HUES6 (cell line): ENCODE data around the gene VGF.
"Not testable (repeated sequence)": the region's sequence is repeated elsewhere in the genome, so short reads cannot be mapped to it uniquely, and the experiment has no call there.

ENCODE experiments used
- H3K27ac ChIP-seq: 2 replicates; pipeline ENCODE4 v1.7.0; 2013; ENCODE audit warnings: low read depth, mild to moderate bottlenecking, low read length, inconsistent platforms
- H3K27me3 ChIP-seq: 2 replicates; pipeline ENCODE4 v1.6.1; 2013; ENCODE audit warnings: low read length; ENCODE audit not compliant: control insufficient read depth, insufficient read depth
- H3K36me3 ChIP-seq: 2 replicates; pipeline ENCODE4 v1.6.1; 2013; ENCODE audit warnings: low read length; ENCODE audit not compliant: control insufficient read depth, insufficient read depth
- H3K4me1 ChIP-seq: 2 replicates; pipeline ENCODE4 v1.6.1; 2013; ENCODE audit warnings: low read length; ENCODE audit not compliant: control insufficient read depth, insufficient read depth
- H3K4me3 ChIP-seq: 2 replicates; pipeline ENCODE4 v1.5.1; 2013; ENCODE audit warnings: low read depth, low read length
- H3K9ac ChIP-seq: one replicate; pipeline ENCODE4 v1.6.1; 2013; ENCODE audit warnings: mild to moderate bottlenecking, low read length
- H3K9me3 ChIP-seq: 2 replicates; pipeline ENCODE4 v1.6.1; 2013; ENCODE audit warnings: low read depth, low read length; ENCODE audit not compliant: control insufficient read depth, insufficient read depth

The VGF gene

GRCh38 chr7:101121991-101122932 lies 43.1 kb downstream of the VGF start:
- Histone ChIP-seq H3K9ac (peak overlapping the region; percentile 74), H3K4me3 (no peak overlapping the region), H3K4me1 (peaks cover 41% of the 10 kb centered on the region)

GRCh38 chr7:101121631-101121990 lies 43.8 kb downstream of the VGF start:
- not testable (repeated sequence) for H3K4me3 ChIP-seq
- H3K27ac ChIP-seq: peak overlapping the region; percentile 42; the same call in 1 of the 2 replicates

More at GRCh38 chr7:101121991-101122932, 43.1 kb downstream of the VGF start:
- Histone ChIP-seq H3K36me3 (no peaks in the 10 kb centered on the region), H3K27me3 (no peaks in the 10 kb centered on the region), H3K9me3 (peaks cover 2% of the 10 kb centered on the region), H3K27ac (peak overlapping the region; percentile 79)

DNA sequence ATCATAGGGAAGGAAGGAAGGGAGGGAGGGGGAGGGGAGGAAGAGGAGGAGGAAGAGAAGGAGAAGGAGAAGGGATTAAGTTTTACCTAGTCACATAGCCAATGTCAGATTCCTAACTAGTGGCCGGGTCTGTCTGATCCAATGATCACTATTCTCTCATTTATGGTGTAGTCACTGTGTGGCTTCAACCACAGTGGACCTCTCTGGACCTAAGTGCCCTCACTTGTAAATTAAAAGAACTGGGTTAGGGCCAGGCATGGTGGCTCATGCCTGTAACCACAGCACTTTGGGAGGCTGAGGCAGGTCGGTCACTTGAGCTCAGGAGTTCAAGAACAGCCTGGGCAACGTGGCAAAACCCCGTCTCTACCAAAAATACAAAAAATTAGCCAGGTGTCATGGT lies 45.1 kb downstream of the VGF start:
- Histone ChIP-seq H3K27ac (no peak overlapping the region), H3K9me3 (peaks cover under 1% of the 10 kb centered on the region), H3K9ac (no peak overlapping the region), H3K27me3 (no peaks in the 10 kb centered on the region), H3K36me3 (no peaks in the 10 kb centered on the region), H3K4me1 (peaks cover 32% of the 10 kb centered on the region), H3K4me3 (no peak overlapping the region)

More at GRCh38 chr7:101121631-101121990, 43.8 kb downstream of the VGF start:
- H3K4me1 ChIP-seq: peaks cover 39% of the 10 kb centered on the region
- not testable (repeated sequence) for H3K9ac ChIP-seq, H3K36me3 ChIP-seq, H3K9me3 ChIP-seq, H3K27me3 ChIP-seq

DNA sequence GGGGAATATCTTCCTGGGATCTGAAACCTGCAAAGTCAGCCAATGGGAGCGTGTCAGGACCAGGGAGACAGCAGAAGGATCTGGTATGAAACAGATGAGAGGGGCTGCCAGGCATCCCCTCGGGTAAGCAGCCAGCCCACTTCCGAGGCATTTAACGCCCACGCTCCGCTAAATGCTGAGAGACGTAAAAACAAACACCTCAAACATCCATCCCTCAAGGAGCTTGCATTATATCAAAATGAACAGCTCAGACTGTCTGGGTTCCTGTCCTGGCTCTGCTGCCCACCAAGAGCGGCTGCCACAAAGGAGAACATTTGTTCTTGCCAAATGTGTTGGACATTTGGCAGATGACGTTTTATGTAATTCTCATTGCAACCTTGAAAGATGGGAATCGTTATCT lies 45.5 kb downstream of the VGF start:
- Histone ChIP-seq H3K4me3 (no peak overlapping the region), H3K4me1 (peaks cover 32% of the 10 kb centered on the region), H3K36me3 (no peaks in the 10 kb centered on the region), H3K9me3 (no peaks in the 10 kb centered on the region), H3K27me3 (no peaks in the 10 kb centered on the region), H3K9ac (no peak overlapping the region), H3K27ac (no peak overlapping the region)

DNA sequence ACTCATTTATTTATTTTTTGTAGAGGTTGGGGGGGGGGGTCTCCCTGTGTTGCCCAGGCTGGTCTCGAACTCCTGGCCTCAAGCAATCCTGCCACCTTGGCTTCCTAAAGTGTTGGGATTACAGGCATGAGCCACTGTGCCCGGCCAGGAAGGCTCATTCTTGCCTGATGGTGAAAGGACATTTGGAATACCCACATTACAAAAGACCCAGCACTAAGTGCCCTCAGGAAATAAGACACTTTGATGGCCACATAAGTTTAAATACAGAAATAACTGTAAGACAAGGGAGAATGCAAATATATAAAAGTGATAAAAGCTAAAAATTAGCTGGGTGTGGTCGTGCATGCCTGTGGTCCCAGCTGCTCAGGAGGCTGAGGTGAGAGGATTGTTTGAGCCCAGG lies 46.5 kb downstream of the VGF start:
- Histone ChIP-seq H3K27me3 (no peaks in the 10 kb centered on the region), H3K9ac (no peak overlapping the region), H3K4me1 (peaks cover 32% of the 10 kb centered on the region), H3K36me3 (no peaks in the 10 kb centered on the region), H3K9me3 (no peaks in the 10 kb centered on the region), H3K4me3 (no peak overlapping the region), H3K27ac (no peak overlapping the region)

- H3K36me3 ChIP-seq: no peaks in the 10 kb centered on the region
- H3K9ac ChIP-seq: peak overlapping the region; percentile 54
- peaks cover 20% of the 10 kb centered on the region for H3K4me1 ChIP-seq
- H3K9me3 ChIP-seq: no peaks in the 10 kb centered on the region
- H3K4me3 ChIP-seq: no peak overlapping the region
- peak overlapping the region; percentile 47; the same call in 1 of the 2 replicates for H3K27ac ChIP-seq
- H3K27me3 ChIP-seq: no peaks in the 10 kb centered on the region
Measured at GRCh38 chr7:101116898-101117297, 48.5 kb downstream of the VGF start.

DNA sequence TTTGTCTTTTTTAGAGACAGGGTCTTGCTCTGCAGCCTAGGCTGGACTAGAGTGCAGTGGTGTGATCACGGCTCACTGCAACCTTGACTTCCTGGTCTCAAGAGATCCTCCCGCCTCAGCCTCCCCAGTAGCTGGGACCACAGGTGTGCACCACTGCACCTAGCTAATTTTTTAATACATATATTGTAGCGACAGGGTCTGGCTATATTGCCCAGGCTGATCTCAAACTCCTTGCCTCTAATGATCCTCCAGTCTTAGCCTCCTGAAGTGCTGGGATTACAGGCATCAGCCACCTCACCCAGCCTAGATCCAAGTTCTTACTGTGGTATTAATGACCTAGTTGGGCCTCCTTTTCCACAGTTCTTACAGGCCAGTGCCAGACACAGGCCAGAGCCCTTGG lies 50.2 kb downstream of the VGF start:
- H3K4me1 ChIP-seq: peaks cover 16% of the 10 kb centered on the region; the same call in 1 of the 2 replicates
- no peaks in the 10 kb centered on the region for H3K27me3 ChIP-seq
- H3K9ac ChIP-seq: no peak overlapping the region
- H3K4me3 ChIP-seq: no peak overlapping the region
- no peak overlapping the region for H3K27ac ChIP-seq
- H3K36me3 ChIP-seq: no peaks in the 10 kb centered on the region
- no peaks in the 10 kb centered on the region for H3K9me3 ChIP-seq

- no peaks in the 10 kb centered on the region for H3K27me3 ChIP-seq
- no peak overlapping the region for H3K9ac ChIP-seq
- H3K27ac ChIP-seq: no peak overlapping the region
- no peak overlapping the region for H3K4me3 ChIP-seq
- H3K4me1 ChIP-seq: peaks cover 12% of the 10 kb centered on the region; the same call in 1 of the 2 replicates
- H3K9me3 ChIP-seq: no peaks in the 10 kb centered on the region
- no peaks in the 10 kb centered on the region for H3K36me3 ChIP-seq
Measured at GRCh38 chr7:101114492-101114891, 50.9 kb downstream of the VGF start.

DNA sequence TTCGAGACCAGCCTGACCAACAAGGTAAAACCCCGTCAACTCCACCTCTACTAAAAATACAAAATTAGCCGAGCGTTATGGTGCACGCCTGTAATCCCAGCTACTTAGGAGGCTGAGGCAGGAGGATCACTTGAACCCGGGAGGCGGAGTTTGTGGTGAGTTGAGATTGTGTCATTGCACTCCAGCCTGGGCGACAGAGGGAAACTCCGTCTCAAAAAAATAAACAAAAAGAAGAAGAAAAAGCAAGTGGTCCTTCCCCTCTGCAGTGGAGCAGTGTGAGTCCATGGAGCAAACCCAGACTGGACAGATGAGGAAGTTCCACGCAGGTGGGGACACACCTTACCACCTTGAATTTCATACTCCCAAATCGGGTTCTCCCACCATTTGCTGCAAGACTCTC lies 51.5 kb downstream of the VGF start:
- H3K4me3 ChIP-seq: no peak overlapping the region
- H3K9ac ChIP-seq: peak overlapping the region; percentile 12
- no peak overlapping the region for H3K27ac ChIP-seq
- peaks cover 12% of the 10 kb centered on the region; the same call in 1 of the 2 replicates for H3K4me1 ChIP-seq
- H3K9me3 ChIP-seq: no peaks in the 10 kb centered on the region
- no peaks in the 10 kb centered on the region for H3K27me3 ChIP-seq
- H3K36me3 ChIP-seq: no peaks in the 10 kb centered on the region

- not testable (repeated sequence) for H3K9ac ChIP-seq, H3K9me3 ChIP-seq, H3K4me3 ChIP-seq, H3K27ac ChIP-seq, H3K36me3 ChIP-seq, H3K27me3 ChIP-seq
- peaks cover 12% of the 10 kb centered on the region; the same call in 1 of the 2 replicates for H3K4me1 ChIP-seq
Measured at GRCh38 chr7:101113140-101113539, 52.2 kb downstream of the VGF start.
